Vagina (tissue), 2 donors: ENCODE results near the gene RNF138. TPM values are rescaled to one million over a fixed set of nuclear protein-coding genes. Genes with fewer than 3 reads are reported as not detected.
"Not testable (repeated sequence)": the region's sequence is repeated elsewhere in the genome, so short reads cannot be mapped to it uniquely, and the experiment has no call there.

Source experiments
- DNase-seq, 2 donors: peaks; one replicate each; pipeline ENCODE4 v3.0.0-alpha.2; 2017; ENCODE audit errors: extremely low spot score in 2 of 2
- H3K27ac ChIP-seq: fragments of 200-600 bp; sonication (generic); one replicate; pipeline ENCODE4 v1.5.1; 2019
- H3K27me3 ChIP-seq: fragments of 200-600 bp; sonication (generic); one replicate; pipeline ENCODE4 v1.5.1; 2019
- H3K36me3 ChIP-seq, 2 donors: fragments of 200-600 bp; sonication (generic); one replicate each; pipeline ENCODE4 v1.5.1; 2017 to 2019
- H3K4me1 ChIP-seq: fragments of 200-600 bp; sonication (generic); one replicate; pipeline ENCODE4 v1.5.1; 2019
- H3K4me3 ChIP-seq, 2 donors: fragments of 200-600 bp; sonication (generic); 1 replicate in 1 of 2; 2 replicates in 1 of 2; pipeline ENCODE4 v1.5.1; 2016 to 2019
- H3K9me3 ChIP-seq: fragments of 200-600 bp; sonication (generic); one replicate; pipeline ENCODE4 v1.5.1; 2019
- CTCF ChIP-seq, 3 experiments: fragments of 450-650 bp in 2 of 3; fragments of 200-600 bp in 1 of 3; sonication (generic) in 1 of 3; IDR thresholded peaks; one replicate each; pipeline ENCODE4 v1.5.1; 2017 to 2019; ENCODE audit warnings: antibody characterized with exemption in 3 of 3, mild to moderate bottlenecking in 2 of 3, moderate library complexity in 2 of 3
- POLR2A ChIP-seq, 2 donors: fragments of 450-650 bp; IDR thresholded peaks; one replicate each; pipeline ENCODE4 v1.6.1; 2017; ENCODE audit warnings: antibody characterized with exemption in 2 of 2, mild to moderate bottlenecking in 2 of 2, moderate library complexity in 2 of 2
- POLR2AphosphoS5 ChIP-seq, 2 donors: sonication (generic); formaldehyde crosslinking; IDR thresholded peaks; one replicate each; pipeline ENCODE4 v1.9.0; 2017; ENCODE audit warnings: antibody characterized with exemption in 2 of 2, mild to moderate bottlenecking in 2 of 2, low read depth in 1 of 2; ENCODE audit not compliant: insufficient read depth in 1 of 2
- intact Hi-C: fragments of 100-400 bp; cut with DNase I; formaldehyde crosslinking; loops from one replicate; pipeline ENCODE4 v1.15.1; 2023
- total RNA-seq: library from RNA; depleted of rRNA; stranded (reverse); fragments of >200 nt; gene quantifications from one replicate; pipeline ENCODE4 v1.2.3, GENCODE V29; 2016

RNF138 gene
- total RNA-seq, 1 donor from 2014 or later, result 15.7 TPM

- no peaks in the 10 kb centered on the region for H3K36me3 ChIP-seq
- no peak for DNase-seq
- H3K4me3 ChIP-seq, result no peak overlapping the region
- H3K27ac ChIP-seq, result no peak overlapping the region
- intact Hi-C loops, result no loop called here
- no peaks in the 10 kb centered on the region for H3K4me1 ChIP-seq
- TF ChIP-seq POLR2A (IDR thresholded peaks at IDR 0.05) (no peak), POLR2AphosphoS5 (IDR thresholded peaks at IDR 0.05; ENCODE audit: insufficient read depth in 1 of 2, low read depth in 1 of 2) (no peak), CTCF (IDR thresholded peaks at IDR 0.05) (no peak)
- H3K9me3 ChIP-seq, result no peaks in the 10 kb centered on the region
- H3K27me3 ChIP-seq, result no peaks in the 10 kb centered on the region
Observed at GRCh38 chr18:32152705-32153448, 61.2 kb downstream of the RNF138 start.

GRCh38 chr18:32156855-32157254, 65.2 kb downstream of the RNF138 start:
- TF ChIP-seq POLR2AphosphoS5 (IDR thresholded peaks at IDR 0.05; ENCODE audit: insufficient read depth in 1 of 2, low read depth in 1 of 2) (no peak), CTCF (IDR thresholded peaks at IDR 0.05) (no peak), POLR2A (IDR thresholded peaks at IDR 0.05) (no peak)
- H3K9me3 ChIP-seq, result no peaks in the 10 kb centered on the region
- intact Hi-C loops, result loop anchor here (5.0 kb wide), 1 partner anchor 395 kb away; no protein-coding TSS in a partner anchor
- no peak overlapping the region for H3K4me3 ChIP-seq
- H3K4me1 ChIP-seq, result peaks cover 4% of the 10 kb centered on the region
- no peak overlapping the region for H3K27ac ChIP-seq
- no peaks in the 10 kb centered on the region for H3K27me3 ChIP-seq
- DNase-seq, result no peak
- no peaks in the 10 kb centered on the region for H3K36me3 ChIP-seq

GRCh38 chr18:32157580-32157979, 65.9 kb downstream of the RNF138 start:
- intact Hi-C loops, result loop anchor here (5.0 kb wide), 1 partner anchor 395 kb away; no protein-coding TSS in a partner anchor
- no peaks in the 10 kb centered on the region for H3K36me3 ChIP-seq
- TF ChIP-seq POLR2A (IDR thresholded peaks at IDR 0.05) (no peak), CTCF (IDR thresholded peaks at IDR 0.05) (no peak), POLR2AphosphoS5 (IDR thresholded peaks at IDR 0.05; ENCODE audit: insufficient read depth in 1 of 2, low read depth in 1 of 2) (no peak)
- DNase-seq, result no peak
- H3K4me1 ChIP-seq, result peaks cover 4% of the 10 kb centered on the region
- no peaks in the 10 kb centered on the region for H3K9me3 ChIP-seq
- no peaks in the 10 kb centered on the region for H3K27me3 ChIP-seq
- no peak overlapping the region for H3K4me3 ChIP-seq
- H3K27ac ChIP-seq, result no peak overlapping the region

GRCh38 chr18:32158108-32158624, 66.5 kb downstream of the RNF138 start:
- Histone ChIP-seq H3K27me3 (no peaks in the 10 kb centered on the region), H3K36me3 (no peaks in the 10 kb centered on the region), H3K27ac (no peak overlapping the region), H3K9me3 (no peaks in the 10 kb centered on the region), H3K4me1 (peaks cover 4% of the 10 kb centered on the region), H3K4me3 (peak overlapping the region; percentile 30 to 39)
- peak in 1 of 2 donors; percentile 89 for DNase-seq
- intact Hi-C loops, result loop anchor here (5.0 kb wide), 1 partner anchor 394 kb away; no protein-coding TSS in a partner anchor
- TF ChIP-seq POLR2AphosphoS5 (IDR thresholded peaks at IDR 0.05; ENCODE audit: insufficient read depth in 1 of 2, low read depth in 1 of 2) (peak in 1 of 2 donors; percentile 51), CTCF (IDR thresholded peaks at IDR 0.05) (peak; percentile 53 to 94 (median 86)), POLR2A (IDR thresholded peaks at IDR 0.05) (no peak)

- H3K27me3 ChIP-seq, H3K27ac ChIP-seq, H3K36me3 ChIP-seq, H3K4me1 ChIP-seq, DNase-seq, H3K9me3 ChIP-seq: not testable (repeated sequence)
- peak overlapping the region; percentile 30 to 39 for H3K4me3 ChIP-seq
- intact Hi-C loops, result loop anchor here (5.0 kb wide), 1 partner anchor 394 kb away; no protein-coding TSS in a partner anchor
Observed at GRCh38 chr18:32158631-32159030, 67.0 kb downstream of the RNF138 start.
